ENCODE results near the gene SMARCC1.

- no peak for TF ChIP-seq CTCF (IDR thresholded peaks at IDR 0.05)
- no peak for TF ChIP-seq POLR2A (IDR thresholded peaks at IDR 0.05)
These were observed 32.0 kb upstream of the SMARCC1 start for GRCh38 chr3:47813551-47814177.
